ENCODE results near the gene POU2F2.

POU2F2 gene

DNA sequence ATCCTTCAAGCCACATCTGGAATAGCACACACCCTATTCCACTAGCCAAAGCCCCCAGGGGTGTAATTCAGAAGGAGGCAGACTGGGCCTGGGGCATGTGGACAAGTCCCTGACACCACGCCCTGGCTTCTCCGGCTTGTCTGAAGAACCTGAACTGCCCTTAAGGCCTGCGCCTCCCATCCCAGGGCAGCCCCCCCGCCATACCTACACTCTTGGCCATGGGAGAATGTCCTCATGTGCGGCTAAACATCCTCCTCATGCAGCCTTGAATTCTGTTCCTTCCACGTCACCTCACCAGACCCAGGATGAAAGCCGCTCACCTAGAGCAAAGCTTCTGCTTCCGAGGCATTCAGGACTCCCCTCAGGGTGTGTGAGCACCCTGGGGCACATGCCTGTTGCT, 24.3 kb upstream of the POU2F2 start:
- Histone ChIP-seq H3K4me1 (no peaks in the 10 kb centered on the region), H3K27ac (no peak overlapping the region), H3K9ac (no peak overlapping the region), H3K4me3 (ENCODE audit: low read depth, low read length) (no peak overlapping the region), H3K27me3 (ENCODE audit: control insufficient read depth, insufficient read depth, low read length) (no peaks in the 10 kb centered on the region), H3K9me3 (ENCODE audit: control insufficient read depth, low read length) (no peaks in the 10 kb centered on the region), H3K4me2 (ENCODE audit: low read length) (no peak overlapping the region), H2AFZ (no peak overlapping the region), H3K79me2 (no peaks in the 10 kb centered on the region), H3K36me3 (ENCODE audit: control insufficient read depth, insufficient read depth, low read length) (no peaks in the 10 kb centered on the region)
- TF ChIP-seq CTCF (IDR thresholded peaks at IDR 0.05), result no peak

DNA sequence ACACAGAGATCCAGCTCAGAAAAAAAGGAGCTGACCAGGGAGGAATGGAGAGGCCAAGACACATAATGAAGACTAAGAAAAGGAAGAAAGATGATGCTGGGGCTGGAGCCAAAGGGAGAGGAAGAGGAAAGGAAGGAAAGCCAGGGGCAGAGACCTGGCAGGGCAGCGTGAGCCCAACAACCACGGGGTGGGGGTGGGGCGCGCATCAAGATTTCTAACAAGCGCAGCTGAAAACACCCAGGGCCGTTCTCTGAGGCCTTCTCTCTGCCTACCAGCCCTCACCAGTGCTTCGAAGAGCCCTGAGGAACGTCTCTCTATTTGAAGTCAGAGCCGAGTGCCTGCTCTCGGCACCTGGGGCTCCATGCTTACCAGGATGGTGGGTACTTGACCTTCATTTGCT, 23.6 kb upstream of the POU2F2 start:
- Histone ChIP-seq H3K27ac (no peak overlapping the region), H3K9ac (no peak overlapping the region), H3K4me3 (ENCODE audit: low read depth, low read length) (no peak overlapping the region), H3K27me3 (ENCODE audit: control insufficient read depth, insufficient read depth, low read length) (no peaks in the 10 kb centered on the region), H3K79me2 (no peaks in the 10 kb centered on the region), H3K36me3 (ENCODE audit: control insufficient read depth, insufficient read depth, low read length) (no peaks in the 10 kb centered on the region), H3K4me2 (ENCODE audit: low read length) (no peak overlapping the region), H2AFZ (no peak overlapping the region), H3K9me3 (ENCODE audit: control insufficient read depth, low read length) (no peaks in the 10 kb centered on the region), H3K4me1 (no peaks in the 10 kb centered on the region)
- no peak for TF ChIP-seq CTCF (IDR thresholded peaks at IDR 0.05)

GRCh38 chr19:42154471-42155323, 22.5 kb upstream of the POU2F2 start:
- Histone ChIP-seq H3K27me3 (ENCODE audit: control insufficient read depth, insufficient read depth, low read length) (no peaks in the 10 kb centered on the region), H3K36me3 (ENCODE audit: control insufficient read depth, insufficient read depth, low read length) (no peaks in the 10 kb centered on the region), H3K9ac (no peak overlapping the region)

GRCh38 chr19:42153672-42154433, 21.6 kb upstream of the POU2F2 start:
- H3K27ac ChIP-seq, result no peak overlapping the region
- H3K4me1 ChIP-seq, result no peaks in the 10 kb centered on the region
- no peaks in the 10 kb centered on the region for H3K27me3 ChIP-seq (ENCODE audit: control insufficient read depth, insufficient read depth, low read length)
- H3K9me3 ChIP-seq (ENCODE audit: control insufficient read depth, low read length), result no peaks in the 10 kb centered on the region
- H3K9ac ChIP-seq, result no peak overlapping the region
- H3K4me3 ChIP-seq (ENCODE audit: low read depth, low read length), result no peak overlapping the region
- TF ChIP-seq CTCF (IDR thresholded peaks at IDR 0.05), result no peak
- H3K36me3 ChIP-seq (ENCODE audit: control insufficient read depth, insufficient read depth, low read length), result no peaks in the 10 kb centered on the region
- H2AFZ ChIP-seq, result no peak overlapping the region
- H3K4me2 ChIP-seq (ENCODE audit: low read length), result no peak overlapping the region
- no peaks in the 10 kb centered on the region for H3K79me2 ChIP-seq

More at GRCh38 chr19:42154471-42155323, 22.5 kb upstream of the POU2F2 start:
- Histone ChIP-seq H3K9me3 (ENCODE audit: control insufficient read depth, low read length) (no peaks in the 10 kb centered on the region), H3K79me2 (no peaks in the 10 kb centered on the region), H3K4me2 (ENCODE audit: low read length) (no peak overlapping the region), H3K27ac (no peak overlapping the region), H3K4me3 (ENCODE audit: low read depth, low read length) (no peak overlapping the region), H3K4me1 (no peaks in the 10 kb centered on the region), H2AFZ (no peak overlapping the region)
- TF ChIP-seq CTCF (IDR thresholded peaks at IDR 0.05), result no peak
